Measurements from ENCODE around the gene FADS6.
A peak's percentile ranks its signal among the peaks of the same experiment; 100 is the strongest.

The FADS6 gene

GRCh38 chr17:74892974-74893911 lies at the start of gene FADS6:
FADS6 (minus strand) TSS chr17:74893633; CDS start chr17:74893595, 38 bp downstream.
- no peak for DNase-seq

GRCh38 chr17:74941128-74941725 lies 47.8 kb upstream of the FADS6 start:
- DNase-seq, result no peak

- DNase-seq, result no peak
Measured at GRCh38 chr17:74939534-74939933, 46.1 kb upstream of the FADS6 start.

GRCh38 chr17:74938194-74938950 lies 44.9 kb upstream of the FADS6 start:
- DNase-seq, result no peak

GRCh38 chr17:74937064-74938051 lies 43.9 kb upstream of the FADS6 start:
- DNase-seq, result no peak

DNA sequence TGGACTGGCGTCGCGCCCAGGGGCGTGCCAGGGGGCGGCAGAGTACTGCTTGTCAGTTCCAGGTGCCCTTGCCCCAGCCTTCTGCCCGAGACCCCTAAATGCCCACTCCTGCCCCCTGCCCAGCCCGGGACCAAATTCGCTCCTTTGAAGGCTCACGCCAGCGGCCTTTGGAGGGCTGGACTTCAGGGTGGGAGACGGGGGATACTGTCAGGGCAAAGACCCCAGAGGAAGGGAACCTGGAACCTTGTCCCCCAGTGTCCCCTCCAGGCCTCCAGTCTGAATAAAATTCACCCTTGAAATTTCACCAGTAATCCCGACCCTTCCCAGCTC lies 43.0 kb upstream of the FADS6 start:
- DNase-seq, result no peak

DNA sequence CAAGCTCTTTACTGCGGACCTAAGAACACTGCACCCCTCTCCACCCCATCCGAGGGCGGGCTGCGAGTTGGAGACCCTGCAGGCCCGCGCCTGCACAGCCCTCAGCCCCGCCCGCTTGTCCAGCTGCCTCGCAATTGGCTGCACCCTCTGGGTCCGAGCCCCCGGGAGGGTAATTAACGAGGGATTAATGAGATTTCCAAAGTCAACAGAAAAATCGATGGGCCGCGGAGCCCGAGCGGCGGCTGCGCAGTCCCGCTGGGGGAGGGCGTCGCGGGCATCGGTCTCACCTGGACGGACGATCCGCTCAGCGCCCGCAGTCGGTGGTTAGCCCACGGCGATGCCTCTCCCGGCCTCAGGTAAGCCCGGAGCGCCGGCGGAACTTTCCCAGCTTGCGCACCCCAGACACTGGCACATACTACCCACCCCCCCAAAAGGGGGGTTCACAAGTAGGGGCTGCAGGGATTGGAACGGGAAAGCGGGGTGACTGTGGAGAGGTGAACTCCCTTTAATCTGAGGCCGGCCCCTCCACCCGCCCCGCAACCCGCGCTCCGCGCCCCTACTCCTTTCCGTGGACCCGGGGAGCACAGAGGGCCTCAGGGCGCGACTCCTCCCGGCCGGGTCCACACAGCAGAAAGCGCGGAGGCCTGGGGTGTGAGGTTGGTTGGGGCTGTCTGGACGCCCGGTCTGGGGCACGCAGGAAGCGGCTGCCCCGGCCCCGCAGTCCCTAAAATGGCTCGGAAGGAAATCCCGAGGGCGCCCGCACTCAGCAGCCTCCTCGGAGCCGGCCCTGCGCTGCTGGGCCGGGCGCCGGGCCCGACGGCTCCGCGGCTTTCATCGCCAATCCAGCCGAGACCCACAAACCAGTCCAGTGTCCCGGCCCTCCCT lies 42.4 kb upstream of the FADS6 start, which contains the start of gene OTOP3:
Gene OTOP3 (plus strand): TSS at position 314 of the 885 bp plus-strand sequence. CDS start 24 bp downstream, at position 338.
- no peak for DNase-seq

- DNase-seq, result no peak
Measured at GRCh38 chr17:74935048-74935447, 41.6 kb upstream of the FADS6 start.

- DNase-seq, result no peak
Measured at GRCh38 chr17:74930535-74931036, 37.2 kb upstream of the FADS6 start.

- DNase-seq, result no peak
Measured at GRCh38 chr17:74928786-74929185, 35.4 kb upstream of the FADS6 start.

DNA sequence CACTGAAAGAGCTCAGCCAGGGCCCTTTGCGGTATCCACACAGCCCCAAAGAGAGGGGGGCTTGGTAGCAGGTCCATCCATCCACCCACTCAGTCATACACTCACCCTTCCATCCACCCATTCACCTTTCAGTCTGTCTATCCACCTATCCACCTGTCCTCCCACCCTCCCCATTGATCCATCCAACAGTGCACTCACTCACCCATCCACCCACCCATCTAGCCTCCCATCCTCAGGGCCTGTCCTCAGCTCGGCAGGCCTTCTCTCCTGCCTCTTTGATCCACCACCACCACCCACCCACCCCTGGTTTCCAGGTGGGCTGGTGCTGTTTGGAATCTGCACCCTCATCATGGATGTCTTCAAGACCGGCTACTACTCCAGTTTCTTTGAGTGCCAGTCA lies 31.8 kb upstream of the FADS6 start:
- no peak for DNase-seq

- no peak for DNase-seq
Measured at GRCh38 chr17:74924250-74924948, 31.0 kb upstream of the FADS6 start, which contains the start of gene OTOP2. OTOP2 (plus strand) TSS chr17:74924273; CDS start chr17:74924633, 360 bp downstream.

DNA sequence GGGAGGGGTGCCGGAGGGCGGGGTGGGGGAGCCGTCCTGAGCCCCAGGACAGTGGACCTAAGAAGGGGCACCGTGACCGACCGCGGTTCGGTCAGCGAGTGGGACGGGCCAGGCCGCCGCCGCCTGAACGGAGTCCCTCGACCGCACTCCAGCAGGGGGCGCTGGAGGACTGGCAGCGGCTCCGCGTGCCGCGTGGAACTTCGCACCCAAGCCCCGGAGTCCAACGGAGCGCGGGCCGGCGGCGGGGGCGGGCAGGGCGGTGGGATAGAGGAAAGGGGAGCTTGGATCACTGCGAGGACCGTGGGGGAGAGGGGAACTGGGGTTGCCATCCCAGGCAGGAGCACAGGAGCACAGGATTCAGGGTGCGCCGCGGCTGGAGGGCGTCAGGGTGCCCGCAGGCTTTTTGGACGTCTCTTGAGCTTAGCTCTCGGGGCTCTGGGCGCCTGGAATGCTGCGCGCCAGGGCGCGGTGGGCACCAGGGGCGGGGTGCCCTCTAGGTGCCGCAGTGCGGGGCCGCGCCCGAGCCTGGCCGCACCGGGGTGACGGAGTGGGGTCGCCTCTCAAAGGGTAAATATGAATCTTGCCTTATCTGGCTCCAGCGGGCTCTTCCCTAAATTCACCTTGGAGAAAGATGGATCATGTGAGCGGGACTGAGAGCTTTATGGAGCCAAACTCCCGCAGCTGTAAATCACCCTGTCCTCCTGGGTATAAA lies 30.3 kb upstream of the FADS6 start:
- DNase-seq, result peak; percentile 90

DNA sequence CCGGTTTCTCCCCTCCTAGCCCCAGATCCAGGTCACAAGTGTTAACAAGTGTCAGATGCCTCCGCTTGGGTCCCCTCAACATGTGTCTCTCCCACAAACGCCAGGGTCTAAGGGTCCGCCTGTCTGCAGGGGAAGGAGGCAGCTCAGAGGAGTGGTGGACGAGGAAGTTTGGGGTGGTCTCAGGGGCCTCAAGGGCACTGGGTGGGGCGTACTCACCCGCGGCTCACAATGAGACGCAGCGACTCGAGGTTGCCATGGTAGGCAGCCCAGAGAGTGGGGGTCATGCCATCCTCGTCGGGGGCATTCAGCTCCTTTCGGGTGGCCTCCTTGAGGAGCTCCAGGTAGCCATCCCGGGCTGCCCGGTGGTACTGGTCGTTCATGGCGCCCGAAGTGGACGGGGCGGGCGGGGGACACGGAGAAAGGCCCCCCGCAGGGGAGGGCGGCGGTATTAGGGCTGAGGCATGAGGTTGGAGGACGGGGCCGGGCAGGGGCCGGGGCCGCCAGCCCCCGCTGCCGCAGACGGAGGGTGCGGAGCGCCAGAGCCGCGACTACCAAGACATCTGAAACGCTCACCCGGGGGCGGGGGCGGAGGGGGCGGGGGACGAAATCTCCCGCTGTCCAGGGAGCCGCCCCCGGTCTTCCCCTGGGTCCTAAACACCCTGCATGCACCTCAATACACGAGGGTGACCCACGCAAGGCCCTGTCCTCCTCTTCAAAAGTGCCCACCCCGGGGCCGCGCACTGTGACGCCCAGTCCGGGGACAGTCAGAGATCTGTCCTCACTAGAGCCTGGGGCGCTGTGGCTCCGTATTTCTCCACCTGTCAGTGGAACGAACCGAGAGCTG lies 29.5 kb upstream of the FADS6 start, which contains the start of gene USH1G:
Gene USH1G (minus strand): TSS at position 562 of the 844 bp plus-strand sequence. CDS start 182 bp downstream, at position 380.
- no peak for DNase-seq

GRCh38 chr17:74922172-74922571 lies 28.7 kb upstream of the FADS6 start:
- no peak for DNase-seq

DNA sequence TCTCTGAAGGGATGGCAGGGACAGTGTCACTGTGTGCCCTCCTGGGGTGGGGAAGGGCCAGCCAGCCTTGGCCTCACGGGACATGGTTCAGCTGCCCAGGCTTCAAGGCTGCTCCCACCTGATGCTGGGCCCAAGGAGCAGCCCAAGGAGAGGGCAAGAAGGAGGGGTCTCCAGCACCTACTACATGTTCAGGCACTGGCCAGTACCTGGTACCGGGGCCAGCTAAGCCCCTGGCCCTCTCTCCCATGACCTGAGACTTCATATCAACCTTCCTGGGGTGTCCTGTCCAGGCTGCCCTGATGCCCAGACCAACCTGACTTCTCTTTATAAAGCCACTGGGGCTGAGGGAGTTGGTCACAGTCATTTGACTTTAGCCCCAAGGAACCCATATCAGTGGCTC lies 28.3 kb upstream of the FADS6 start:
- no peak for DNase-seq

GRCh38 chr17:74921026-74921681 lies 27.7 kb upstream of the FADS6 start:
- no peak for DNase-seq

- DNase-seq, result no peak
Measured at GRCh38 chr17:74920642-74921025, 27.2 kb upstream of the FADS6 start.

Measured in activated effector memory CD4-positive, alpha-beta T cell treated with anti-CD3 and anti-CD28 coated beads, Interleukin-2, amount 50 U/mL, for 16 hours (primary cell).